ENCODE measurements around the gene ECT2L.

ECT2L gene

GRCh38 chr6:138869398-138869797 lies 73.5 kb downstream of the ECT2L start:
- no peak for TF ChIP-seq TAF1 (IDR thresholded peaks at IDR 0.05; ENCODE audit: low read depth, low read length)
- no peak for TF ChIP-seq POLR2A (IDR thresholded peaks at IDR 0.05; ENCODE audit: low read depth, low read length)
- TF ChIP-seq SPI1 (IDR thresholded peaks at IDR 0.05; ENCODE audit: low read depth, low read length), result no peak
- TF ChIP-seq PAX5 (IDR thresholded peaks at IDR 0.05; ENCODE audit: insufficient read depth, low read length, severe bottlenecking), result no peak
- TF ChIP-seq POLR2AphosphoS5 (IDR thresholded peaks at IDR 0.05; ENCODE audit: low read depth, low read length), result no peak
- TF ChIP-seq POU2F2 (IDR thresholded peaks at IDR 0.05; ENCODE audit: low read depth, low read length), result no peak
- FAIRE-seq (no peak), DNase-seq (ENCODE audit: insufficient read length, low spot score) (no peak)

- FAIRE-seq, result no peak
- TF ChIP-seq SPI1 (IDR thresholded peaks at IDR 0.05; ENCODE audit: low read depth, low read length) (no peak), POLR2A (IDR thresholded peaks at IDR 0.05; ENCODE audit: low read depth, low read length) (no peak)
Observed at GRCh38 chr6:138873191-138873590, 77.3 kb downstream of the ECT2L start.

GRCh38 chr6:138882369-138883017 lies 86.6 kb downstream of the ECT2L start:
- DNase-seq (ENCODE audit: insufficient read length, low spot score) (no peak), FAIRE-seq (peak; percentile 78)
- peak; percentile 58; the same call in 1 of the 2 replicates for TF ChIP-seq POLR2AphosphoS5 (IDR thresholded peaks at IDR 0.05; ENCODE audit: low read depth, low read length)
- TF ChIP-seq SPI1 (IDR thresholded peaks at IDR 0.05; ENCODE audit: low read depth, low read length), result peak; percentile 93
- TF ChIP-seq PAX5 (IDR thresholded peaks at IDR 0.05; ENCODE audit: insufficient read depth, low read length, severe bottlenecking), result no peak
- TF ChIP-seq TAF1 (IDR thresholded peaks at IDR 0.05; ENCODE audit: low read depth, low read length), result peak; percentile 60; the same call in 1 of the 2 replicates
- TF ChIP-seq POU2F2 (IDR thresholded peaks at IDR 0.05; ENCODE audit: low read depth, low read length), result peak; percentile 61
- TF ChIP-seq POLR2A (IDR thresholded peaks at IDR 0.05; ENCODE audit: low read depth, low read length), result no peak

More at GRCh38 chr6:138873191-138873590, 77.3 kb downstream of the ECT2L start:
- DNase-seq (ENCODE audit: insufficient read length, low spot score), result no peak

GRCh38 chr6:138885156-138885819 lies 89.4 kb downstream of the ECT2L start:
- DNase-seq (ENCODE audit: insufficient read length, low spot score), result no peak
- FAIRE-seq, result no peak
- TF ChIP-seq SPI1 (IDR thresholded peaks at IDR 0.05; ENCODE audit: low read depth, low read length) (no peak), POU2F2 (IDR thresholded peaks at IDR 0.05; ENCODE audit: low read depth, low read length) (no peak), POLR2A (IDR thresholded peaks at IDR 0.05; ENCODE audit: low read depth, low read length) (no peak), POLR2AphosphoS5 (IDR thresholded peaks at IDR 0.05; ENCODE audit: low read depth, low read length) (no peak), TAF1 (IDR thresholded peaks at IDR 0.05; ENCODE audit: low read depth, low read length) (no peak), PAX5 (IDR thresholded peaks at IDR 0.05; ENCODE audit: insufficient read depth, low read length, severe bottlenecking) (no peak)

GRCh38 chr6:138891255-138891986 lies 95.5 kb downstream of the ECT2L start:
- no peak for DNase-seq (ENCODE audit: insufficient read length, low spot score)
- TF ChIP-seq SPI1 (IDR thresholded peaks at IDR 0.05; ENCODE audit: low read depth, low read length) (no peak), POLR2A (IDR thresholded peaks at IDR 0.05; ENCODE audit: low read depth, low read length) (no peak), PAX5 (IDR thresholded peaks at IDR 0.05; ENCODE audit: insufficient read depth, low read length, severe bottlenecking) (no peak), POLR2AphosphoS5 (IDR thresholded peaks at IDR 0.05; ENCODE audit: low read depth, low read length) (no peak), TAF1 (IDR thresholded peaks at IDR 0.05; ENCODE audit: low read depth, low read length) (no peak), POU2F2 (IDR thresholded peaks at IDR 0.05; ENCODE audit: low read depth, low read length) (no peak)
- FAIRE-seq, result peak; percentile 20

GRCh38 chr6:138896104-138896756 lies 100.3 kb downstream of the ECT2L start:
- FAIRE-seq (no peak), DNase-seq (ENCODE audit: insufficient read length, low spot score) (no peak)
- no peak for TF ChIP-seq POLR2AphosphoS5 (IDR thresholded peaks at IDR 0.05; ENCODE audit: low read depth, low read length)
- no peak for TF ChIP-seq TAF1 (IDR thresholded peaks at IDR 0.05; ENCODE audit: low read depth, low read length)
- no peak for TF ChIP-seq POU2F2 (IDR thresholded peaks at IDR 0.05; ENCODE audit: low read depth, low read length)
- TF ChIP-seq POLR2A (IDR thresholded peaks at IDR 0.05; ENCODE audit: low read depth, low read length), result no peak
- TF ChIP-seq PAX5 (IDR thresholded peaks at IDR 0.05; ENCODE audit: insufficient read depth, low read length, severe bottlenecking), result no peak
- no peak for TF ChIP-seq SPI1 (IDR thresholded peaks at IDR 0.05; ENCODE audit: low read depth, low read length)

- DNase-seq (ENCODE audit: insufficient read length, low spot score) (no peak), FAIRE-seq (no peak)
Observed at GRCh38 chr6:138897031-138897430, 101.1 kb downstream of the ECT2L start.

GRCh38 chr6:138907167-138907566 lies 111.3 kb downstream of the ECT2L start:
- TF ChIP-seq POLR2A (IDR thresholded peaks at IDR 0.05; ENCODE audit: low read depth, low read length) (no peak), POLR2AphosphoS5 (IDR thresholded peaks at IDR 0.05; ENCODE audit: low read depth, low read length) (no peak), SPI1 (IDR thresholded peaks at IDR 0.05; ENCODE audit: low read depth, low read length) (no peak)
- FAIRE-seq, result no peak
- DNase-seq (ENCODE audit: insufficient read length, low spot score), result no peak

More at GRCh38 chr6:138897031-138897430, 101.1 kb downstream of the ECT2L start:
- TF ChIP-seq POU2F2 (IDR thresholded peaks at IDR 0.05; ENCODE audit: low read depth, low read length) (no peak), POLR2AphosphoS5 (IDR thresholded peaks at IDR 0.05; ENCODE audit: low read depth, low read length) (no peak)

- no peak for DNase-seq (ENCODE audit: insufficient read length, low spot score)
- TF ChIP-seq POLR2A (IDR thresholded peaks at IDR 0.05; ENCODE audit: low read depth, low read length) (no peak), POLR2AphosphoS5 (IDR thresholded peaks at IDR 0.05; ENCODE audit: low read depth, low read length) (no peak), TAF1 (IDR thresholded peaks at IDR 0.05; ENCODE audit: low read depth, low read length) (no peak), PAX5 (IDR thresholded peaks at IDR 0.05; ENCODE audit: insufficient read depth, low read length, severe bottlenecking) (no peak), POU2F2 (IDR thresholded peaks at IDR 0.05; ENCODE audit: low read depth, low read length) (no peak), SPI1 (IDR thresholded peaks at IDR 0.05; ENCODE audit: low read depth, low read length) (no peak)
- no peak for FAIRE-seq
Observed at GRCh38 chr6:138909511-138909910, 113.6 kb downstream of the ECT2L start.

Measured in GM12891 (cell line).